ENCODE measurements around the gene ADRA2C.

Gene ADRA2C

DNA sequence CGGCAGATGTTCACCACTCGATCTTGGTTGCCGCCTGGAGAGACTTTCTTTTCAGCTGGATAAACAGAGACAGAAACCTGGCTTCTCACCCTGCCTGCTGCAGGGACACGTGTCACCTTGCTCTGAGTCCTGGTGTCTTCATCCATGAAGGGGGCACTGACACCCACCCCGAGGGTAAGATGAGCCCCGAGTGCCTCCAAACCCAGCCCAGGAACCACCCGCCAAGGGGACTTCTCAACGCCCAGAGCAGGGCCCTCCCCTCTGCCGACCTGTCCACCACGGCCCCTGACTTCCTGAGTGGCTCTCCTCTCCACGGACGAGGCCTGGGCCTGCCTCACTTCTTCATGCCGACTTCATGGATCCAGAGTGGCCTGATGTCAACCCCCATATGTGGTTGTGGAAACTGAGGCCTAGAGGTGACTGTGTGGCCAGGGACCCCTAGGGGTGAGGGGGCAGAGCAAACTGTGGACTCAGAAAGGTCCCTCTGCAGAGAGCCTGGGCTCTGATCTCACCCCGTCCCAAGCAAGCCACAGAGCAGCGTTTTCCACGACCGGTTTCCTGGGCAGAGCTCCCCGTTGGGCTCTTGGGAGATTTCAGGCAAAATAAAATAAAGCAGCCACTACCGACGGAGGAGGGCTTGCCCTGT, 5.1 kb downstream of the ADRA2C start:
- H3K27me3 ChIP-seq (ENCODE audit: low read length): no peaks in the 10 kb centered on the region
- H3K4me3 ChIP-seq (ENCODE audit: insufficient read depth, low read length, poor library complexity, severe bottlenecking): no peak overlapping the region
- H3K4me2 ChIP-seq (ENCODE audit: low read depth, low read length, poor library complexity, severe bottlenecking): no peak overlapping the region
- H3F3A ChIP-seq (ENCODE audit: insufficient read depth): no peaks in the 10 kb centered on the region
- H3K36me3 ChIP-seq (ENCODE audit: low read length): no peaks in the 10 kb centered on the region
- H3K9me2 ChIP-seq (replicated peaks; ENCODE audit: insufficient read depth, low read length): no peaks in the 10 kb centered on the region
- no peak overlapping the region for H2AFZ ChIP-seq (ENCODE audit: low read depth, low read length, severe bottlenecking)
- no peaks in the 10 kb centered on the region for H3K9me3 ChIP-seq (ENCODE audit: insufficient read depth, low read length)
- H3K27ac ChIP-seq (ENCODE audit: low read depth, low read length): no peak overlapping the region
- no peak overlapping the region for H3K9ac ChIP-seq (ENCODE audit: low read length)
- no peak for TF ChIP-seq EZH2phosphoT487 (conservative IDR thresholded peaks at IDR 0.05; ENCODE audit: low read length)
- TF ChIP-seq, protein P1, sequence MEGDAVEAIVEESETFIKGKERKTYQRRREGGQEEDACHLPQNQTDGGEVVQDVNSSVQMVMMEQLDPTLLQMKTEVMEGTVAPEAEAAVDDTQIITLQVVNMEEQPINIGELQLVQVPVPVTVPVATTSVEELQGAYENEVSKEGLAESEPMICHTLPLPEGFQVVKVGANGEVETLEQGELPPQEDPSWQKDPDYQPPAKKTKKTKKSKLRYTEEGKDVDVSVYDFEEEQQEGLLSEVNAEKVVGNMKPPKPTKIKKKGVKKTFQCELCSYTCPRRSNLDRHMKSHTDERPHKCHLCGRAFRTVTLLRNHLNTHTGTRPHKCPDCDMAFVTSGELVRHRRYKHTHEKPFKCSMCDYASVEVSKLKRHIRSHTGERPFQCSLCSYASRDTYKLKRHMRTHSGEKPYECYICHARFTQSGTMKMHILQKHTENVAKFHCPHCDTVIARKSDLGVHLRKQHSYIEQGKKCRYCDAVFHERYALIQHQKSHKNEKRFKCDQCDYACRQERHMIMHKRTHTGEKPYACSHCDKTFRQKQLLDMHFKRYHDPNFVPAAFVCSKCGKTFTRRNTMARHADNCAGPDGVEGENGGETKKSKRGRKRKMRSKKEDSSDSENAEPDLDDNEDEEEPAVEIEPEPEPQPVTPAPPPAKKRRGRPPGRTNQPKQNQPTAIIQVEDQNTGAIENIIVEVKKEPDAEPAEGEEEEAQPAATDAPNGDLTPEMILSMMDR (IDR thresholded peaks at IDR 0.05; ENCODE audit: insufficient read depth, low read length, poor library complexity, severe bottlenecking): no peak
- H3K79me2 ChIP-seq (ENCODE audit: insufficient read depth, low read length): no peaks in the 10 kb centered on the region
- H4K20me1 ChIP-seq (ENCODE audit: low read depth, low read length): no peaks in the 10 kb centered on the region

DNA sequence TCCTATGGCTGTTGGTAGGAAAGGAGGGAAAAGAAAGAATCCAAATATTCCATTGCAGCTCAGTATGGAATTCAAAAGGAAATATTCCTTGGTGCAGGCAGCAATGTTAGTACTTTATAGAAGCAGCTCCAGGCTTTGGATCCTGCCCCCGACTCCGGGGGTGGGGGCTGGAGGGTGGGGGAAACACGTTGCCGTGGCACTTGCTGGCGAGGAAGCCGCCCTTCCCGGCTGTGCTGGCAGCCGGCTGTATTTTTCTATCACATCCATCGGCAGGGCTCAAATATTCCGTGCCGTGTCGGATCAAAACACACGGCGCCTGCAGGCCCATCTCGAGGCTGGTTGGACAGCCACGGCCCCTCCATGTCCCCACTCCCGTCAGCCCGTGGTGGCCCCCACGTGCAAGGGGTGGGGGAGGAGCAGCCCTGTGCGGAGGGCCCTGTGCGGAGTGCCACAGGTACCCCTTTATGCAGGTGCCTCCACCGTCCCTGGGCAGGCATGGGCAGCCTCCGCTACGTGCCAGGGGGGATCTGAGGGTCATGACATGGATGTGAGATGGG, 5.8 kb downstream of the ADRA2C start:
- no peak overlapping the region for H3K9ac ChIP-seq (ENCODE audit: low read length)
- no peaks in the 10 kb centered on the region for H3K9me3 ChIP-seq (ENCODE audit: insufficient read depth, low read length)
- no peaks in the 10 kb centered on the region for H3K79me2 ChIP-seq (ENCODE audit: insufficient read depth, low read length)
- H3K9me2 ChIP-seq (replicated peaks; ENCODE audit: insufficient read depth, low read length): no peaks in the 10 kb centered on the region
- no peak overlapping the region for H2AFZ ChIP-seq (ENCODE audit: low read depth, low read length, severe bottlenecking)
- H4K20me1 ChIP-seq (ENCODE audit: low read depth, low read length): no peaks in the 10 kb centered on the region
- H3K36me3 ChIP-seq (ENCODE audit: low read length): no peaks in the 10 kb centered on the region
- TF ChIP-seq EZH2phosphoT487 (conservative IDR thresholded peaks at IDR 0.05; ENCODE audit: low read length): no peak
- TF ChIP-seq, protein P1 (IDR thresholded peaks at IDR 0.05; ENCODE audit: insufficient read depth, low read length, poor library complexity, severe bottlenecking): no peak
- no peak overlapping the region for H3K27ac ChIP-seq (ENCODE audit: low read depth, low read length)
- no peak overlapping the region for H3K4me3 ChIP-seq (ENCODE audit: insufficient read depth, low read length, poor library complexity, severe bottlenecking)
- H3K27me3 ChIP-seq (ENCODE audit: low read length): no peaks in the 10 kb centered on the region
- no peaks in the 10 kb centered on the region for H3F3A ChIP-seq (ENCODE audit: insufficient read depth)
- H3K4me2 ChIP-seq (ENCODE audit: low read depth, low read length, poor library complexity, severe bottlenecking): no peak overlapping the region

DNA sequence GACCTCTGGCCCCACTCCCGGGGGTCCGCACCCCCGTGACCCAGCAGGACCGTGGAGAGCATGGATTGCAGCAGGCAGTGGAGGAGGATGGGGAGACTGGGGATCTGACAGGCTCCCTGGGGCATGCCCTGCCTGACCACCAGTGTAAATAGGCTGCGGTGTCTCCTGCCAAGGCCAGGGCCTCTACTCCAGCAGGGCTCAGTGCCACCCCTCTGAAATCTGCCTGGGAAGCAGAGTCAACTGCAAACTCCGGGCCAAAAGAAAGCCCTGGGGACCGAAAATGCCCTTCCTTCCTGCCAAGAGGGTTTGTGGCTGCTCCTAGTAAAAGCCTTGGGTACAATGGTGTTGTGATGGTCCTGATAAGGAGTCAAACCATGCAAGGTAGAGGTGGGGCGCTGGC, 6.4 kb downstream of the ADRA2C start:
- TF ChIP-seq EZH2phosphoT487 (conservative IDR thresholded peaks at IDR 0.05; ENCODE audit: low read length): no peak
- TF ChIP-seq, protein P1 (IDR thresholded peaks at IDR 0.05; ENCODE audit: insufficient read depth, low read length, poor library complexity, severe bottlenecking): no peak
- Histone ChIP-seq H2AFZ (ENCODE audit: low read depth, low read length, severe bottlenecking) (no peak overlapping the region), H3F3A (ENCODE audit: insufficient read depth) (no peaks in the 10 kb centered on the region), H3K4me3 (ENCODE audit: insufficient read depth, low read length, poor library complexity, severe bottlenecking) (no peak overlapping the region), H3K9ac (ENCODE audit: low read length) (no peak overlapping the region), H3K27me3 (ENCODE audit: low read length) (no peaks in the 10 kb centered on the region), H3K9me3 (ENCODE audit: insufficient read depth, low read length) (no peaks in the 10 kb centered on the region), H3K36me3 (ENCODE audit: low read length) (no peaks in the 10 kb centered on the region), H3K4me2 (ENCODE audit: low read depth, low read length, poor library complexity, severe bottlenecking) (no peak overlapping the region), H4K20me1 (ENCODE audit: low read depth, low read length) (no peaks in the 10 kb centered on the region), H3K79me2 (ENCODE audit: insufficient read depth, low read length) (no peaks in the 10 kb centered on the region), H3K9me2 (replicated peaks; ENCODE audit: insufficient read depth, low read length) (no peaks in the 10 kb centered on the region), H3K27ac (ENCODE audit: low read depth, low read length) (no peak overlapping the region)

All from SU-DHL-6 (cell line).